Activated B cell treated with CpG ODN at 0.5 μM for 24 hours (primary cell): ENCODE data around the gene CTNNA2. TPM values are rescaled to one million over a fixed set of nuclear protein-coding genes. Genes with fewer than 3 reads are reported as not detected.

Experiments
- ATAC-seq: fragments of 200-7000 bp; cut with Tn5 transposase; one replicate; pipeline ENCODE4 v1.10.0; 2021; ENCODE audit warnings: low read depth, mild to moderate bottlenecking, moderate library complexity
- CTCF ChIA-PET: fragments of 350-600 bp; sonication (Branson Sonifier 250); formaldehyde crosslinking; loops from one replicate; lab custom pipeline; 2021; ENCODE audit warnings: antibody characterized with exemption; lab: Charles Lee
- POLR2A ChIA-PET: fragments of 350-600 bp; sonication (Branson Sonifier 250); formaldehyde crosslinking; loops from one replicate; lab custom pipeline; 2021; ENCODE audit warnings: antibody characterized with exemption; lab: Charles Lee
- DNase-seq: peaks from one replicate; pipeline ENCODE4 v3.0.0; 2022
- H3K27ac Mint-ChIP-seq: one replicate; pipeline ENCODE4 v1.8.0; 2020; ENCODE audit warnings: mixed read lengths
- H3K27me3 Mint-ChIP-seq: one replicate; pipeline ENCODE4 v1.8.0; 2021; ENCODE audit warnings: mixed read lengths
- H3K36me3 Mint-ChIP-seq: one replicate; pipeline ENCODE4 v1.8.0; 2021; ENCODE audit warnings: low read depth, mixed read lengths
- H3K4me1 Mint-ChIP-seq: one replicate; pipeline ENCODE4 v1.8.0; 2021; ENCODE audit warnings: mixed read lengths
- H3K4me3 Mint-ChIP-seq: one replicate; pipeline ENCODE4 v1.8.0; 2020; ENCODE audit warnings: mild to moderate bottlenecking, mixed read lengths
- H3K9me3 Mint-ChIP-seq: one replicate; pipeline ENCODE4 v1.8.0; 2020; ENCODE audit warnings: mixed read lengths
- intact Hi-C: fragments of 100-400 bp; cut with micrococcal nuclease; formaldehyde crosslinking; loops from one replicate; pipeline ENCODE4 v1.15.1; 2024
- total RNA-seq: library from RNA; stranded (reverse); gene quantifications from 2 replicates; pipeline ENCODE4 v1.2.3, GENCODE V29; 2022
- TF ChIP-seq, protein P1 (sequence below): fragments of 200-600 bp; IDR thresholded peaks from one replicate; pipeline ENCODE4 v1.8.0; 2022; ENCODE audit warnings: antibody characterized with exemption, mild to moderate bottlenecking

CTNNA2 gene
- total RNA-seq, 1 donor from 2014 or later, result not detected

- CTCF ChIA-PET, result no interaction called here
- Mint-ChIP-seq H3K9me3 (no peaks in the 10 kb centered on the region), H3K36me3 (no peaks in the 10 kb centered on the region), H3K4me3 (no peak overlapping the region), H3K27ac (no peak overlapping the region), H3K27me3 (no peaks in the 10 kb centered on the region), H3K4me1 (no peaks in the 10 kb centered on the region)
- ATAC-seq (no peak), DNase-seq (no peak)
- intact Hi-C loops, result no loop called here
- TF ChIP-seq, protein P1, sequence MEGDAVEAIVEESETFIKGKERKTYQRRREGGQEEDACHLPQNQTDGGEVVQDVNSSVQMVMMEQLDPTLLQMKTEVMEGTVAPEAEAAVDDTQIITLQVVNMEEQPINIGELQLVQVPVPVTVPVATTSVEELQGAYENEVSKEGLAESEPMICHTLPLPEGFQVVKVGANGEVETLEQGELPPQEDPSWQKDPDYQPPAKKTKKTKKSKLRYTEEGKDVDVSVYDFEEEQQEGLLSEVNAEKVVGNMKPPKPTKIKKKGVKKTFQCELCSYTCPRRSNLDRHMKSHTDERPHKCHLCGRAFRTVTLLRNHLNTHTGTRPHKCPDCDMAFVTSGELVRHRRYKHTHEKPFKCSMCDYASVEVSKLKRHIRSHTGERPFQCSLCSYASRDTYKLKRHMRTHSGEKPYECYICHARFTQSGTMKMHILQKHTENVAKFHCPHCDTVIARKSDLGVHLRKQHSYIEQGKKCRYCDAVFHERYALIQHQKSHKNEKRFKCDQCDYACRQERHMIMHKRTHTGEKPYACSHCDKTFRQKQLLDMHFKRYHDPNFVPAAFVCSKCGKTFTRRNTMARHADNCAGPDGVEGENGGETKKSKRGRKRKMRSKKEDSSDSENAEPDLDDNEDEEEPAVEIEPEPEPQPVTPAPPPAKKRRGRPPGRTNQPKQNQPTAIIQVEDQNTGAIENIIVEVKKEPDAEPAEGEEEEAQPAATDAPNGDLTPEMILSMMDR, result no peak
- POLR2A ChIA-PET, result no interaction called here
Observed at GRCh38 chr2:79780781-79781180, 267.9 kb downstream of the CTNNA2 start.

DNA sequence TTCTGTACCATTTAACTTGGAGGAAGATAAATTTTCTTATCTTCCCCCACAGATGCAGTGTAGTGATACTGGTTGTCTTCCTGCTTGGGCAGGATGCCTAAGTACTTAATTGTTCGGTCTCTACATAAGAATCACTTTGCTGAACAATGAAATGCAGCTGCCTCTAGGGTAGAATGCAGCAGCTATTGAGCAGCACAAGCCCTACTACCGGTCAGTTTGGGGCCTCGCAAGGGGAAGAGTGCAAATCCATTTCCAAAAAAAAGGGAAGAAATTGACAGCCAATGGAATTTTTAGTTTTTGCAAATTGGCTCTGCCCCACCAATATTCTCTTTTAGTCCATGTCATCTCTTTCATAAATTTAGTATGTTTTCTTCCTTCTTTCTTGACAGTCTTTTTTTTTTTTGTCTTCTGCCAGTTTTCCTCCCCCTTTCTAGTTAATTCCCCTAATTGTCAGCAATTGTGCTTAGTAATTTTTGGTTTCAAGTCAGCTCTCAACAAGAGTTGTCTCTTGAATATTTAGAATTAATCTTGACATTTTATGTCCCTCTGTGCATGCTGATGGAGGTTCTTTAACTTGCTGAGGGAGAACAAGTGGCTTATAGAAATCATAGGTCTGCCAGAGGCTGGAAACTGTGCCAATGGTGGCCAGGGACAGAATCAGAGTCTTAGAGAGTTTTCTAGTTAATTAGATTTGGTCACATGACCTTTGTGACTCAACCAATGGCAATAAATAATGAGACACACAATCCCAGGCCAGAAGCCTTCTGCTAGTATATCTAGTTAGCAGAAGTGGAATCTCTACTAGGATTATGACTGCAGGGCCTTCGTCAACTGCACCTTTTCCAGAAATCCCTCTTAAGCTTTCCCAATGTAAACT is 270.0 kb downstream of the CTNNA2 start:
- TF ChIP-seq, protein P1, result no peak
- CTCF ChIA-PET, result no interaction called here
- no peak overlapping the region for H3K27ac Mint-ChIP-seq
- no peak overlapping the region for H3K4me3 Mint-ChIP-seq
- no peak for DNase-seq
- H3K9me3 Mint-ChIP-seq, result no peaks in the 10 kb centered on the region
- ATAC-seq, result no peak
- intact Hi-C loops, result no loop called here
- H3K36me3 Mint-ChIP-seq, result no peaks in the 10 kb centered on the region
- H3K4me1 Mint-ChIP-seq, result no peaks in the 10 kb centered on the region
- no peaks in the 10 kb centered on the region for H3K27me3 Mint-ChIP-seq
- POLR2A ChIA-PET, result no interaction called here

DNA sequence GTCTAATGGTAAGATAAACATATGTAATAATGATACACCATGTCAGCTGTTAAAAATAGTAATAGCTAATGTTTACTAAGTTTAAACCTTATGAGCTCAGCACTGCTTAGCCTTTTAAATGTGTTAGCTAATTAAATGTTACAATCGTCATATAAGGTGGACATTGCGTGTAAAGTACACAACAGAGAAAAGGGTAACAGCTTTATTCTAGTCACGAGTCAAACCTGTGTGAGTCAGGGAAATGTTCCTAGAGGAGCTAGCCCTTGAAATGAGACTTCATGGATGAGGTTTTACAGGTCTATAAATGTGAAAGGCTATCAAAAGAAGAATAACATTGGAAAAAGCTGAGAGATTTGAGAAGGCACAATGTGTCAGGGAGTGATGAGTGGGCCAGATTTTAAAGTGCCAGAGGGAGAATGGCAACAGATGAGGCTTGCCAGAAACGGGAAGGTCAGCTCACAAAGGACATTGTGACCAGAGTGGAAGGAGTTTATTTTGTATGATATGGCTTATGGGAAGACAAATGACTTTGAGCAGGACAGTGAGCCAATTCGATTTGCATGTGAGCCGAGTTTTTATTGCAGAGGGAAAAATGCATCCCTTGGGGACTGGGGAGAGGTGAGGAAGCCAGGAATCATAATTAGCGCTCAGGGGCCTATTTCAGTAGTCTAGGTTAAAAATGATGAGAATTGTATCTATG is 276.3 kb downstream of the CTNNA2 start:
- POLR2A ChIA-PET, result no interaction called here
- intact Hi-C loops, result no loop called here
- no peaks in the 10 kb centered on the region for H3K9me3 Mint-ChIP-seq
- DNase-seq (no peak), ATAC-seq (no peak)
- CTCF ChIA-PET, result no interaction called here
- H3K27me3 Mint-ChIP-seq, result no peaks in the 10 kb centered on the region
- H3K27ac Mint-ChIP-seq, result no peak overlapping the region
- no peaks in the 10 kb centered on the region for H3K4me1 Mint-ChIP-seq
- no peaks in the 10 kb centered on the region for H3K36me3 Mint-ChIP-seq
- H3K4me3 Mint-ChIP-seq, result no peak overlapping the region
- TF ChIP-seq, protein P1, result no peak

DNA sequence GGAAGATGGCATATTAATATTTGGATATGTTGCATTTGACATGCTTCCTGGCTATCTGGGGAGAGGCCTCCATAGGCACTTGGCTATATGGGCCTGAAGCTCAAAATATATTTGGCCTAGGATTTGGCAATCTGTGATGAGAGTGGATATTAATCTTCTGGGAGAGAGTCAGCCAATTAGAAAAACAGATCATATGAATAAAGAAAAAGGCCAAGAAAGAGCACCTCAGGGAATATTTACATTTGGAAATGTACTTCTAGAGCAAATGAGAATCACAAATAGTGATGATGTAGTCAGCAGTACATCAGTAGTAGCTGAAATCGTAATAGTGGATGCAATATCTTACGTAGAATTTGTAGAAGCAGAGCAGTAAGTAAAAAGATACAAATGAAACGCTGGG is 277.0 kb downstream of the CTNNA2 start:
- ChIA-PET POLR2A (no interaction called here), CTCF (no interaction called here)
- no peak overlapping the region for H3K4me3 Mint-ChIP-seq
- ATAC-seq (no peak), DNase-seq (no peak)
- H3K36me3 Mint-ChIP-seq, result no peaks in the 10 kb centered on the region
- H3K4me1 Mint-ChIP-seq, result no peaks in the 10 kb centered on the region
- TF ChIP-seq, protein P1, result no peak
- H3K27ac Mint-ChIP-seq, result no peak overlapping the region
- no peaks in the 10 kb centered on the region for H3K27me3 Mint-ChIP-seq
- intact Hi-C loops, result no loop called here
- no peaks in the 10 kb centered on the region for H3K9me3 Mint-ChIP-seq

DNA sequence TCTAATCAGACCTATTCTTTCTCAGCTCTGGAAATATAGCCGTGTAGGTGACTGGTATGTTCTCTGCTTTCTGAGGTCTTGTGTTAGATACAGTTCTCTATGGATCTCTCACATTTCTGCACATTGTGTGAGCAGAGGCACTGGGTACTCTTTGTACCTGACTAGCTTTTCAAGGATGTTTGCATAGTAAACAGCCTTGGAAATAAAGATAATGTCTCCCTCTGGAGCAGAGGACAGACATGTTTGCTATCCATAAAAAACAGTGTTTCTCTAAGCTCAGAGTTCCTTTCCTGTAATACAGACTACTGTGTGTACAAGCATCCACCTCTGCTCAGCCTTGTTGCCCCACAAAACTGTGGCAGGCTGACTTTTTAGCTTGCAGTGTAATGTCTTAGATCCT is 279.2 kb downstream of the CTNNA2 start:
- Mint-ChIP-seq H3K27ac (no peak overlapping the region), H3K9me3 (peaks cover 2% of the 10 kb centered on the region), H3K4me1 (no peaks in the 10 kb centered on the region), H3K4me3 (no peak overlapping the region), H3K27me3 (no peaks in the 10 kb centered on the region), H3K36me3 (no peaks in the 10 kb centered on the region)
- no peak for DNase-seq
- ChIA-PET POLR2A (no interaction called here), CTCF (no interaction called here)
- TF ChIP-seq, protein P1, result no peak
- intact Hi-C loops, result no loop called here
- no peak for ATAC-seq
